GM12801 (cell line): ENCODE measurements around the gene CXXC5.

Experiments
- CTCF ChIP-seq: IDR thresholded peaks from one replicate; pipeline ENCODE4 v1.5.1; 2011; ENCODE audit warnings: control low read depth; ENCODE audit not compliant: insufficient read length; ENCODE audit errors: extremely low read depth

CXXC5 gene

GRCh38 chr5:139689631-139690063 is 41.5 kb downstream of the CXXC5 start:
- no peak for TF ChIP-seq CTCF

- no peak for TF ChIP-seq CTCF
Observed at GRCh38 chr5:139690064-139690802, 42.1 kb downstream of the CXXC5 start.

GRCh38 chr5:139690803-139691629 is 42.9 kb downstream of the CXXC5 start:
- TF ChIP-seq CTCF: no peak

- no peak for TF ChIP-seq CTCF
Observed at GRCh38 chr5:139692148-139692547, 44.0 kb downstream of the CXXC5 start.

- no peak for TF ChIP-seq CTCF
Observed at GRCh38 chr5:139692679-139693308, 44.6 kb downstream of the CXXC5 start.

- TF ChIP-seq CTCF: no peak
Observed at GRCh38 chr5:139693676-139694364, 45.7 kb downstream of the CXXC5 start.
